SK-N-SH (cell line): ENCODE results near the gene PTEN. TPM values are rescaled to one million over a fixed set of nuclear protein-coding genes. Genes with fewer than 3 reads are reported as not detected.

Experiments used
- CTCF ChIA-PET: fragments of 300-600, 350-600 bp; formaldehyde crosslinking; extraction: SDS; loops from one replicate; lab custom pipeline; 2021; lab: Yijun Ruan, JAX
- POLR2A ChIA-PET: fragments of 350-600 bp; sonication (Branson Sonifier 250); formaldehyde crosslinking; extraction: SDS; loops from one replicate; lab custom pipeline; 2020; ENCODE audit warnings: antibody characterized with exemption, inconsistent platforms; lab: Yijun Ruan, JAX
- DNase-seq: peaks from one replicate; pipeline ENCODE4 v3.0.0; 2012
- H2AFZ ChIP-seq: fragments of 200-600 bp; sonication (generic); 2 replicates; pipeline ENCODE4 v1.8.1; 2016; ENCODE audit warnings: antibody characterized with exemption, mild to moderate bottlenecking, low read depth
- H3F3A ChIP-seq: fragments of 200-600 bp; sonication (generic); replicated peaks from 2 replicates; pipeline ENCODE3; 2016; ENCODE audit warnings: antibody characterized with exemption, mild to moderate bottlenecking; ENCODE audit not compliant: insufficient read depth
- H3K27ac ChIP-seq, 2 experiments: fragments of 200-500 bp in 1 of 2; fragments of 200-600 bp in 1 of 2; sonication (Bioruptor generic) in 1 of 2; sonication (generic), shearing (Covaris generic) in 1 of 2; 2 replicates each; pipeline versions ENCODE4 v1.5.1 to v1.6.1; 2014 to 2016; ENCODE audit warnings: low read depth in 2 of 2, inconsistent platforms in 1 of 2, low read length in 1 of 2, mild to moderate bottlenecking in 1 of 2, mixed read lengths in 1 of 2
- H3K27me3 ChIP-seq: fragments of 200-600 bp; sonication (generic), shearing (Covaris generic); 2 replicates; pipeline ENCODE4 v1.6.1; 2016; ENCODE audit warnings: mixed run types; ENCODE audit not compliant: insufficient read depth
- H3K36me3 ChIP-seq, 2 experiments: fragments of 200-500 bp in 1 of 2; fragments of 200-600 bp in 1 of 2; sonication (Bioruptor generic) in 1 of 2; sonication (generic) in 1 of 2; replicated peaks in 1 of 2; 2 replicates each; pipeline versions ENCODE3 to v1.5.1; 2014 to 2016; ENCODE audit warnings: low read length in 1 of 2, mild to moderate bottlenecking in 1 of 2; ENCODE audit not compliant: insufficient read depth in 2 of 2, control insufficient read depth in 1 of 2
- H3K4me1 ChIP-seq, 2 experiments: fragments of 200-500 bp in 1 of 2; fragments of 200-600 bp in 1 of 2; sonication (Bioruptor generic) in 1 of 2; sonication (generic), shearing (Covaris generic) in 1 of 2; 2 replicates each; pipeline versions ENCODE4 v1.5.1 to v1.6.1; 2014 to 2016; ENCODE audit warnings: low read depth in 1 of 2, low read length in 1 of 2, mixed run types in 1 of 2; ENCODE audit not compliant: insufficient read depth in 2 of 2, control insufficient read depth in 1 of 2
- H3K4me2 ChIP-seq: fragments of 200-600 bp; sonication (generic), shearing (Covaris generic); 2 replicates; pipeline ENCODE4 v1.6.1; 2017; ENCODE audit warnings: mixed run types
- H3K4me3 ChIP-seq, 2 experiments: fragments of 200-500 bp in 1 of 2; fragments of 200-600 bp in 1 of 2; sonication (Bioruptor generic) in 1 of 2; sonication (generic), shearing (Covaris generic) in 1 of 2; 2 replicates each; pipeline versions ENCODE4 v1.5.1 to v1.8.1; 2014 to 2016; ENCODE audit warnings: low read depth in 2 of 2, inconsistent platforms in 1 of 2, low read length in 1 of 2, mild to moderate bottlenecking in 1 of 2, mixed read lengths in 1 of 2, moderate library complexity in 1 of 2
- H3K79me2 ChIP-seq: fragments of 200-600 bp; sonication (generic); 2 replicates; pipeline ENCODE4 v1.8.1; 2017; ENCODE audit warnings: mild to moderate bottlenecking; ENCODE audit not compliant: insufficient read depth
- H3K9ac ChIP-seq: fragments of 200-600 bp; sonication (generic); 2 replicates; pipeline ENCODE4 v1.6.1; 2017; ENCODE audit warnings: mixed run types
- H3K9me2 ChIP-seq: fragments of 200-600 bp; sonication (generic); 2 replicates; pipeline ENCODE4 v1.6.1; 2017; ENCODE audit warnings: mixed run types
- H3K9me3 ChIP-seq: fragments of 200-600 bp; sonication (generic); 2 replicates; pipeline ENCODE4 v1.6.1; 2017; ENCODE audit warnings: mixed run types, mild to moderate bottlenecking, moderate library complexity
- H4K20me1 ChIP-seq: fragments of 200-600 bp; sonication (generic); 2 replicates; pipeline ENCODE4 v1.6.1; 2017; ENCODE audit warnings: mild to moderate bottlenecking, mixed run types; ENCODE audit not compliant: insufficient read depth
- CTCF ChIP-seq: fragments of 200-600 bp; sonication (generic); IDR thresholded peaks from 2 replicates; pipeline ENCODE4 v1.6.1; 2017; ENCODE audit warnings: antibody characterized with exemption, mild to moderate bottlenecking, moderate library complexity
- FOXJ3 ChIP-seq: sonication (generic); formaldehyde crosslinking; IDR thresholded peaks from 2 replicates; pipeline ENCODE4 v1.5.1; 2020; ENCODE audit warnings: mild to moderate bottlenecking, missing genetic modification reagents
- IRF3 ChIP-seq: fragments of 150-350 bp; IDR thresholded peaks from 2 replicates; pipeline ENCODE4 v1.6.1; 2016; ENCODE audit warnings: mild to moderate bottlenecking, low read depth, low read length
- MEF2A ChIP-seq: IDR thresholded peaks from 2 replicates; pipeline ENCODE4 v1.4.0; 2012; ENCODE audit warnings: low read depth, borderline replicate concordance
- MXI1 ChIP-seq: IDR thresholded peaks from 2 replicates; pipeline ENCODE4 v1.6.1; 2012; ENCODE audit warnings: mild to moderate bottlenecking, low read depth, low read length, improper control_type of control experiment
- RAD21 ChIP-seq: IDR thresholded peaks from 2 replicates; pipeline ENCODE4 v1.6.1; 2012; ENCODE audit warnings: mild to moderate bottlenecking, low read length
- RCOR1 ChIP-seq: fragments of 150-350 bp; IDR thresholded peaks from 2 replicates; pipeline ENCODE4 v1.6.1; 2017; ENCODE audit warnings: antibody characterized with exemption, low read length
- REST ChIP-seq: IDR thresholded peaks from 2 replicates; pipeline ENCODE4 v1.6.1; 2012; ENCODE audit warnings: mild to moderate bottlenecking, low read depth, low read length, moderate library complexity
- RFX5 ChIP-seq: IDR thresholded peaks from 2 replicates; pipeline ENCODE4 v1.6.1; 2012; ENCODE audit warnings: mild to moderate bottlenecking, improper control_type of control experiment, low read length
- USF1 ChIP-seq: IDR thresholded peaks from 2 replicates; pipeline ENCODE4 v1.4.0; 2012; ENCODE audit warnings: low read depth, borderline replicate concordance
- YY1 ChIP-seq: IDR thresholded peaks from 2 replicates; pipeline ENCODE4 v1.4.0; 2012; ENCODE audit warnings: low read depth, mild to moderate bottlenecking
- ZBTB33 ChIP-seq: IDR thresholded peaks from 2 replicates; pipeline ENCODE4 v1.4.0; 2012; ENCODE audit warnings: low read depth, borderline replicate concordance
- WGBS: methylation state at CpG from one replicate; pipeline ENCODE4 v1.1.6; 2017; ENCODE audit warnings: low lambda C conversion rate; 5-methylcytosine and 5-hydroxymethylcytosine counted together
- polyA plus RNA-seq, 3 experiments: library from polyadenylated mRNA; depleted of rRNA; stranded (reverse); fragments of >200 nt; gene quantifications; 2 replicates each; pipeline ENCODE4 v1.2.3, GENCODE V29; 2012

The PTEN gene
- polyA plus RNA-seq, 1 of the 3 experiments (the other 2 are of a cell fraction), result 12.8 TPM

- CTCF ChIA-PET, result interaction anchor here (1.1 to 1.6 kb wide), 2 partner anchors 20 to 21 kb away, joined by 3 to 4 read pairs; no protein-coding TSS in a partner anchor
- no peak for DNase-seq
Measured at GRCh38 chr10:87829986-87830729, 33.3 kb upstream of the PTEN start.

GRCh38 chr10:87836098-87836497, 27.3 kb upstream of the PTEN start:
- POLR2A ChIA-PET, result no interaction called here
- Histone ChIP-seq H3K27ac (no peak overlapping the region), H3K4me2 (no peak overlapping the region), H3K79me2 (no peaks in the 10 kb centered on the region), H3K4me3 (no peak overlapping the region), H2AFZ (no peak overlapping the region), H3K9me3 (no peaks in the 10 kb centered on the region), H3K9ac (no peak overlapping the region), H3K4me1 (no peaks in the 10 kb centered on the region), H3K27me3 (no peaks in the 10 kb centered on the region), H3K36me3 (no peaks in the 10 kb centered on the region), H3F3A (peaks cover 5% of the 10 kb centered on the region), H3K9me2 (no peaks in the 10 kb centered on the region), H4K20me1 (no peaks in the 10 kb centered on the region)
- WGBS, result 83% methylated on average over 4 of the region's 4 CpGs
- CTCF ChIA-PET, result no interaction called here
- DNase-seq, result no peak
- TF ChIP-seq CTCF (no peak), MXI1 (no peak), IRF3 (no peak), FOXJ3 (CRISPR knock-in tag) (no peak), RAD21 (no peak), RCOR1 (no peak), ZBTB33 (no peak)

More at GRCh38 chr10:87829986-87830729, 33.3 kb upstream of the PTEN start:
- no peaks in the 10 kb centered on the region for H3K4me1 ChIP-seq
- H2AFZ ChIP-seq, result no peak overlapping the region
- H3K27me3 ChIP-seq, result no peaks in the 10 kb centered on the region
- POLR2A ChIA-PET, result no interaction called here
- H3K79me2 ChIP-seq, result no peaks in the 10 kb centered on the region
- no peak overlapping the region for H3K4me3 ChIP-seq
- TF ChIP-seq YY1 (no peak), REST (no peak), MXI1 (no peak), USF1 (no peak), RFX5 (no peak), RCOR1 (no peak), MEF2A (no peak)
- no peak overlapping the region for H3K4me2 ChIP-seq
- H3K9ac ChIP-seq, result no peak overlapping the region
- no peaks in the 10 kb centered on the region for H3K36me3 ChIP-seq
- no peaks in the 10 kb centered on the region for H3K9me2 ChIP-seq
- peaks cover 5% of the 10 kb centered on the region for H3F3A ChIP-seq
- H3K9me3 ChIP-seq, result no peaks in the 10 kb centered on the region
- no peak overlapping the region for H3K27ac ChIP-seq
- H4K20me1 ChIP-seq, result no peaks in the 10 kb centered on the region
